ENCODE measurements around the gene CERK. TPM values are rescaled to one million over a fixed set of nuclear protein-coding genes. Genes with fewer than 3 reads are reported as not detected.

CERK gene
- total RNA-seq, 3 donors from 2014 or later = 23.3 to 37.3 (median 26.5) TPM

- H3K27me3 ChIP-seq = no peaks in the 10 kb centered on the region
- no peak for TF ChIP-seq CTCF (IDR thresholded peaks at IDR 0.05)
- no peak for TF ChIP-seq POLR2AphosphoS5 (IDR thresholded peaks at IDR 0.05)
- no peak for TF ChIP-seq POLR2A (IDR thresholded peaks at IDR 0.05)
Observed at GRCh38 chr22:46732041-46732379, 6.0 kb downstream of the CERK start.

GRCh38 chr22:46731246-46732040 is 6.6 kb downstream of the CERK start:
- H3K27me3 ChIP-seq = no peaks in the 10 kb centered on the region
- peak overlapping the region; percentile 80 to 83 for H3K27ac ChIP-seq
- TF ChIP-seq CTCF (IDR thresholded peaks at IDR 0.05) (no peak), POLR2A (IDR thresholded peaks at IDR 0.05) (no peak), POLR2AphosphoS5 (IDR thresholded peaks at IDR 0.05) (peak in 2 of 3 donors; percentile 38 to 45)
- H3K4me3 ChIP-seq = peak overlapping the region in 2 of 3 donors; percentile 3 to 6
- H3K4me1 ChIP-seq = peaks cover 12 to 24% of the 10 kb centered on the region in 2 donors
- intact Hi-C loops (cut with DNase I; ENCODE audit: low total_unique reads) = no loop called here
- no peaks in the 10 kb centered on the region for H3K36me3 ChIP-seq
- no peaks in the 10 kb centered on the region for H3K9me3 ChIP-seq
- DNase-seq (ENCODE audit: low spot score in 2 of 2) = peak in 1 of 2 donors; percentile 79

More at GRCh38 chr22:46732041-46732379, 6.0 kb downstream of the CERK start:
- H3K27ac ChIP-seq = peak overlapping the region; percentile 80 to 83
- H3K4me3 ChIP-seq = no peak overlapping the region
- DNase-seq (ENCODE audit: low spot score in 2 of 2) = no peak
- no peaks in the 10 kb centered on the region for H3K9me3 ChIP-seq
- H3K36me3 ChIP-seq = no peaks in the 10 kb centered on the region
- intact Hi-C loops (cut with DNase I; ENCODE audit: low total_unique reads) = no loop called here
- H3K4me1 ChIP-seq = peaks cover 12 to 24% of the 10 kb centered on the region in 2 donors

GRCh38 chr22:46730568-46731245 is 7.3 kb downstream of the CERK start:
- intact Hi-C loops (cut with DNase I; ENCODE audit: low total_unique reads) = no loop called here
- Histone ChIP-seq H3K27ac (peak overlapping the region; percentile 80 to 83), H3K4me1 (peaks cover 6 to 18% of the 10 kb centered on the region in 2 donors), H3K9me3 (no peaks in the 10 kb centered on the region), H3K36me3 (no peaks in the 10 kb centered on the region), H3K27me3 (no peaks in the 10 kb centered on the region), H3K4me3 (peak overlapping the region in 2 of 3 donors; percentile 3 to 6)
- no peak for TF ChIP-seq CTCF (IDR thresholded peaks at IDR 0.05)
- no peak for TF ChIP-seq POLR2A (IDR thresholded peaks at IDR 0.05)
- no peak for TF ChIP-seq POLR2AphosphoS5 (IDR thresholded peaks at IDR 0.05)
- no peak for DNase-seq (ENCODE audit: low spot score in 2 of 2)

GRCh38 chr22:46728470-46728869 is 9.6 kb downstream of the CERK start:
- peaks cover 2 to 17% of the 10 kb centered on the region in 2 donors for H3K4me1 ChIP-seq

More at GRCh38 chr22:46728470-46728869, 9.6 kb downstream of the CERK start:
- intact Hi-C loops (cut with DNase I; ENCODE audit: low total_unique reads) = no loop called here
- no peaks in the 10 kb centered on the region for H3K36me3 ChIP-seq
- no peak overlapping the region for H3K4me3 ChIP-seq
- no peaks in the 10 kb centered on the region for H3K9me3 ChIP-seq
- DNase-seq (ENCODE audit: low spot score in 2 of 2) = no peak
- no peaks in the 10 kb centered on the region for H3K27me3 ChIP-seq
- TF ChIP-seq POLR2A (IDR thresholded peaks at IDR 0.05) = no peak
- no peak for TF ChIP-seq POLR2AphosphoS5 (IDR thresholded peaks at IDR 0.05)
- no peak for TF ChIP-seq CTCF (IDR thresholded peaks at IDR 0.05)
- H3K27ac ChIP-seq = no peak overlapping the region
